Activated CD4-positive, alpha-beta T cell treated with anti-CD3 and anti-CD28 coated beads for 1 hour (primary cell): Measurements from ENCODE around the gene SEL1L.
"Not testable (repeated sequence)": the region's sequence is repeated elsewhere in the genome, so short reads cannot be mapped to it uniquely, and the experiment has no call there.

ENCODE experiments used
- DNase-seq: peaks from one replicate; pipeline ENCODE4 v3.0.0-alpha.2; 2020

Gene SEL1L

GRCh38 chr14:81473456-81474147 lies 60.1 kb downstream of the SEL1L start:
- no peak for DNase-seq

GRCh38 chr14:81472096-81472800 lies 61.4 kb downstream of the SEL1L start:
- DNase-seq, result no peak

DNA sequence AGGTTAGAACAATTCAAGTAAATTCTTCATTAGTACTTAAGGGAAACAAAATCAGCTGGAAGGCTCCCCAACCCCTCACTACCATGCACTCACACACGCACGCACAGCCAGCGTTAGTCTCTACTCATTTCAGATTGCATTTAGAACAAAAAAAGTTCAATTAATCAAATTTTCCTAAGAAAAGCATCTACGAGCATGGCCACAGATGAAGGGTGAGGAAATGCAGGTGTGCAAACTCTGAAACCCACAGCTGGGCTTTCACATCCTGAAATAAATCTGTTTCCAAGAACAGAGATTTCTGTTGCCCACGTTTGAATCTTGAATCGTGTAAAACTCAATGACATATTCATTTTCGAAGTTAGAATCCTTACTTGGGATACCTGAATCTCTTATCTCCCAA lies 62.6 kb downstream of the SEL1L start:
- DNase-seq, result no peak

DNA sequence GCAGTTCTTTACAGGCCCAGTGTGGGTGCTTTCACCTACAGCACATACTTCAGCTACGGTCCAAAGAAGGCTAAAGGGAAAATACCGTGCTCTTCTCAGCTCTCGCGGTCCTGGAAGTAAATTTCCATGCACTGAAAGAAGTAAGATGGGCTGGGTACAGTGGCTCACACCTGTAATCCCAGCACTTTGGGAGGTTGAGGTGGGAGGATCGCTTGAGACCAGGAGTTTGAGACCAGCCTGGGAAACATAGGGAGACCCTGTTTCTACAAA lies 63.2 kb downstream of the SEL1L start:
- DNase-seq, result not testable (repeated sequence)

GRCh38 chr14:81466854-81467253 lies 66.8 kb downstream of the SEL1L start:
- DNase-seq, result no peak

DNA sequence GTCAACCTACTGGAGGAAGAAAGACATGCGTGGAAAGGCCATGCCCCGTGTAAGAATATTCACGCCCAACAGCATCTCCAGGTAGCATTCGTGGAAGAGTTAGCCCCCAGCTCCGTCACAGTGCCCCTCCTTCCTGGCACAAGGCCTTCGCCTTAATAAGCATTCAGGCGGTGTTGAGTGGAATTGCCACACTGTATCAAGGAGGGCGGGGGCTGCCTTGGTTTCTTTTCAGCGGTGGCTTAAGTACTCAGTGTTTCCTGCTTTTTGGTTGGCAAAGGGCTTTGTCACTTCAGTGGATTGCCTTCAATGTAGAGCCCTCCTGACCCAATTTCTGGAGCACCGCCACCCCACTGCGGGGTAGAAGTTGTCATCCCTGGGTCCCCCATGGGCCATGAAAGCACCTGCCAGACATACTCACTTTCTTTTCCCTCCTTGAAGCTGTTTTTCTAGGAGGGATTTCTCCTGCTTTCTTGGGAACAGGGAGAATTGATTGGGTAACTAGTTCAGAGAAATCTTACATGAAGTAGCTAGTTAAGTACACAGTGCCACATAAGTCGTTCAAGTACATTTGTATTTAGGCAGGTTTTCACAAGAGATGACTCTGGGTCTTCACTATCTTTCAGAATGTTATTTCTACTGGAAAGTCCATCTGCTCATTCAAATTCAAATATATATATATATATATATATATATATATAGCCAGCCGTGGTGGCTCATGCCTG lies 68.0 kb downstream of the SEL1L start:
- DNase-seq, result no peak

DNA sequence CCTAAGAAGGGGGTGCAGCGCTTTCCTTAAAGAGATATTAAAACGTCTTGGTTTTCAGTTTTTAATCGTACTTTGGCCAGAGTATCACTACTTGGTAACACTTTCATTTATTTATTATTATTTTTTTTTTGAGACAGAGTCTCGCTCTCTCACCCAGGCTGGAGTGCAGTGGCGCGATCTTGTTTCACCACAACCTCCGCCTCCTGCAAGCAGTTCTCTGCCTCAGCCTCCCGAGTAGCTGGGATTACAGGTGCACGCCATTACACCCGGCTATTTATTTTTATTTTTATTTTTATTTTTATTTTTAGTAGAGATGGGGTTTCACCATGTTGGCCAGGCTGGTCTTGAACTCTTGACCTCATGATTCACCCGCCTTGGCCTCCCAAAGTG lies 68.7 kb downstream of the SEL1L start:
- DNase-seq, result not testable (repeated sequence)

DNA sequence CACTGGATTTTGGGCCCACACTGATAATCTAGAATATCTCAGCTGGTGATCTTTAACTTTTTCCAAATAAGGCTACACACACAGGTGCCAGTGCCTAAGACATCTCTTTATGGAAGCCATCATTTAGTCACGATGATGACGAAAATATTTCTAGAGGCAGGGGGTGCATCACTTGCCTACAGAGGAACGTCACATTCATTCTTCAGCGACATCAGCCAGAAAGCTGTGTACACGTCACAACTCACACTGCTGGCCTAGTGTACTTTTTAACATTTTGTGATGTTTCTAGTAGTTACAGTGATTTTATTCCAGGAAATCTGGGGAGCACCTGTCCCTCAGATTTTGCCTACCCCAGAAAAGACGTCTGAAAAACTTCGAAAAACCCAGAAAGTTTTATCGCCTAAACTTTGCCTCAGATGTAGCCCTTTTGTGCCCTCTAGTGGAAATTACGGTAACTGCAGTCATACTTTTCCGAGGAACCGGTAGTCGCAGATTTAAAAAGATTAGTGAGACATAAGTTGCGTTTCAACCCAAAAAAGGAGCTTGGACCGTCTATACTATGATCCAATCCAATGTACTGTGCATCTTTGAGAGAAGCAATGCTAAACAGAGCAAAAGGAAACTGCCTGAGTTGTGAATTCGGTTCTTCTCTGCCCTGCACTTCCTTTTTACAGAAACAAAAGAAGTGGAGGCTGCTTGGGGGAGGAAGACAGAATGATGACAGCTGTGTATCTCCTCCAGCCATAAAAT lies 69.2 kb downstream of the SEL1L start:
- DNase-seq, result no peak

GRCh38 chr14:81462356-81462755 lies 71.3 kb downstream of the SEL1L start:
- not testable (repeated sequence) for DNase-seq

DNA sequence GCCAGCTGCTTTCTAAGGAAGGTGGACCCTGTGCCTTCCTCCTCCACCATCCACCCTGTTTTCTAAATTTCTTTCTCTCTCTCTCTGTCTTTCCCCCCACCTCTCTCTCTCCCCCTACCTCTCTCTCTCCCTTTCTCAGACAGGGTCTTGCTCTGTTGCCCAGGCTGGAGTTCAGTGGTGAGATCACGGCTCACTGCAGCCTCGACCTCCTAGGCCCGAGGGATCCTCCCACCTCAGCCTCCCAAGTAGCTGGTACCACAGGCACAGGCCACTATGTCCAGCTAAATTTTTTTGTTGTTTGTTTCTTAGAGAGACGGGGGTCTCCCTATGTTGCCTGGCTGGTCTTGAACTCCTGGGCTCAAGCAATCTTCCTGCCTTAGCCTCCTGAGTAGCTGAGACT lies 73.7 kb downstream of the SEL1L start:
- DNase-seq, result no peak

GRCh38 chr14:81458352-81458751 lies 75.3 kb downstream of the SEL1L start:
- DNase-seq, result no peak

- DNase-seq, result no peak
Observed at GRCh38 chr14:81455390-81455789, 78.3 kb downstream of the SEL1L start.

DNA sequence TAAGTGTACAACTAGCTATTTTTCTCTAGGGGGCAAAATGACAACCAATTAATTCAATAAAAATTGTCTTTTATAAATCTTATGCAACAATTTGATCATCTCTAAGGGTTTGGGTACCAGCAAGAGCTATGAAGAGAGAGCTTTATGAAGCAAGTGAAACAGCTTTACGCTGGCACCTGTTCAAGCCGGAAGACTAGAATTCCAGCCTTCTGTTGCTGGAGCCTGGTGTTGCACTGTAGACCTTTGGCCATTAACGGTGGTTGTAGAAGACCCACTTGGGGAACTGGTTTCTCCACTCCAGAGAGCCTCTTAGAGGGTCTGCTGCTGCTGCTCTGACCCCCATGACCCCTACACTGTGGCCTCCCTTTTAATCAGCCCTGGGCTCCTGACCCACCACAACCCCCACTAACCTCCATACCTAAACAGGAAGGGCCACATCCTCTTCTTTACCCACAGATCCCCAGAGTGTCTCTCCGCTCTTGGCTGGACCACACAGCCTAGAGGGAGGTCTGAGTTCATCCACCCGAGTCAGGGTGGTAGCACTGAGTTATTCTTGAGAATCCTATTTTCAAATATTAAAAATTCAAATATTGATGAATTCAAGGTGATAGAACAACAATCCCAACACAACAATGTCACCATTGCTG lies 79.0 kb downstream of the SEL1L start:
- DNase-seq, result no peak

- DNase-seq, result peak; percentile 27
Observed at GRCh38 chr14:81453166-81453766, 80.4 kb downstream of the SEL1L start.

DNA sequence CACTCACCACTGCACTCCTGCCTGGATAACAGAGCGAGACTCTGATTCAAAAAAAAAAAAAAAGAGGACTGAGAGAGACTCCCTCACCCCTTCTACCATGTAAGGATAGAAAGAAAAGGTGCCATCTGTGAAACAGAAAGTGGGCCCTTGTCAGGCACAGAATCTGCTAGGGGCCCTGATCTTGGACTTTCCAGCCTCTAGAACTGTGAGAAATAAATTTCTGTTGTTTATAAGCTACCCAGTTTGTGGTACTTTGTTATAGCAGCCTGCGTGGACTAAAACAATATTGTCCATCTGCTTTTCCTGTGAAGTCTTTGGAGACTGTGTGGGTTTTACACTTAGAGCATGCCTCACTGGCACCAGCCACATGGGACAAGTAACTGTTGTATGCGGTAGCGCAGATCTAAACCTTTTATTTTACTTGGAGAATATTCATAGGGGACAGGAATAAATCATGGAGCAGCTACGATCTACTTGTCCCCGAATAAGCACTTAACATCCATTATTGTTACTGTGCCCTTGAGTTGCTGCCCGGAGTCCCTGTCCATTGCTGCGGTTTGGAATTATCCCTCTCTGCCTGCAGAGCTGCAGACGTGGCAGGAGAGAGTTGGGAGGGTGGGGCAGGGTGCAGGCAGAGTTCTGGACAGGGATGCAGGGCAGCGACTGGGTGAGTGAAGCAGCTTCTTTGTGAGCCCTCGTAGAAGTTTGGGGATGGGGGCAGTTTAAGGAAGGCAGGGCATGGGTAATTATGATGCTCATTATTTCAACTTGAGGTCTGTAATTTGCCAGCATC lies 81.1 kb downstream of the SEL1L start:
- DNase-seq, result no peak

DNA sequence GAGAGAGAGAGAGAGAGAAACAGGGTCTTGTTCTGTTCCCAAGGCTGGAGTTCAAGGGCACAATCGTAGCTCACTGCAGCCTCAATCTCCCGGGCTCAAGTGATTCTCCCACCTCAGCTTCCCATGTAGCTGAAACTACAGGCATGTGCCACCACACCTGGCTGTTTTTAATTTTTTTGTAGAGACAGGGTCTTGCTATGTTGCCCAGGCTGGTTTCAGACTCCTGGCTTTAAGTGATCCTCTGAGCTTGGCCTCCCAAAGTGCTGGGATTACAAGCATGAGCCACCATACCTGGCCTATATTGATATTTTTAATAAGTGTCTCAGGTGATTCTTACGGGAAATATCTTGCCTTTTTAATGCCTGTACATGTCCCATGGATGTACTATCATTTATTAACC lies 82.7 kb downstream of the SEL1L start:
- DNase-seq, result no peak

DNA sequence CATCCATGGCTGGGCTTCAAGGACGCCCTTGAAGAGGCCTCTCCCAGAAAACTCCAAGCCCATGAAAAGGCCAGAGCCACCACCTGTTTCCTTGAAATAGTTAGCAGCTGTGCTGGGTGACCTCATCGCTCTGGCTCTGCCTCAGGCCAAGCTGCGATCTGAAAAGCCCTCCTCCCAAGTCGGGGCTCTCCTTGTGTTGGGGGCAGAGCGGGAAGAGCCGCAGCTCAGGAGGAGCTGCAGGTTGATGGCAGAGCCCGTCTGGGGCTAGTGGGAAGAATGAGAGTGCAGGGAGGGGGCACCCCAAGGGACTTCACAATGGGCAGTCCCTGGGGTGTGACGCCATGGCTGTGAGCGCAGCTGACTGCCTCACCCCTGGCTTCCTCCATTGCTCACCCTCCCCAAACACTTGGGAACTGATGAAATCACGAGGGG lies 83.5 kb downstream of the SEL1L start:
- no peak for DNase-seq

GRCh38 chr14:81449576-81449975 lies 84.1 kb downstream of the SEL1L start:
- no peak for DNase-seq

DNA sequence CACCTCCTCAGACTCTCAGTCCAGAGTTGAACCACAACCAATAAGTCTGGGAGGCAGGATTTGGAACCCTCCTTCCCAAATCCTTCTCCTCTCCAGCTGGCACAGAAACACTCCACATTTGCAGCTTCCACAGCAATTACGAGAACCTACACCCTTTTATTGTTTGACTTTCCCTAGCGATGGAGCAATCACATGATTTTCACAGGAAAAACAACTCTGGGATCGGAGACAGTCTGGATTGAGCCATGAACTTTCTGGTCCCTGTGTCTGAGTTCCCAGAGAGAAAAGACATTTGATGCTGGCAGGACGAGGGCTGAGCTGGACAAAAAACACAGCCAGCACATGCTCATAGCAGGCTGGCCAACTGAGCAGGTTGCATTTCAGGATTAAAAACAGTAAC lies 84.5 kb downstream of the SEL1L start:
- DNase-seq, result no peak

GRCh38 chr14:81447021-81447764 lies 86.5 kb downstream of the SEL1L start:
- DNase-seq, result no peak
